HepG2 (cell line): ENCODE measurements around the gene C11orf68. TPM values are rescaled to one million over a fixed set of nuclear protein-coding genes. Genes with fewer than 3 reads are reported as not detected.

Experiments used
- ATAC-seq: fragments of 200-7000 bp; cut with Tn5 transposase; 3 replicates; pipeline ENCODE4 v1.9.1; 2020; ENCODE audit warnings: mild to moderate bottlenecking, moderate library complexity
- BruUV-seq: library from RNA; stranded (reverse); fragments of 400-500 nt; replicated peaks from 2 replicates; lab custom pipeline; 2021; lab: Mats Ljungman, UMichigan
- CTCF ChIA-PET: fragments of 300-600 bp; formaldehyde crosslinking; extraction: SDS; loops from one replicate; lab custom pipeline; 2021; ENCODE audit warnings: low total read pairs, inconsistent platforms, low intra/inter-chr PET ratio; lab: Yijun Ruan, JAX
- POLR2A ChIA-PET: fragments of 350-600 bp; sonication (Branson Sonifier 250); formaldehyde crosslinking; loops from one replicate; lab custom pipeline; 2020; ENCODE audit warnings: antibody characterized with exemption, inconsistent platforms; lab: Yijun Ruan, JAX
- DNase-seq: peaks from one replicate; pipeline ENCODE4 v3.0.0-alpha.2; 2015; ENCODE audit warnings: low spot score
- FAIRE-seq: peaks from 3 replicates; lab custom pipeline; 2011; peaks lifted over from hg19 to GRCh38; lab: Jason Lieb, UNC
- H2AFZ ChIP-seq: one replicate; pipeline ENCODE4 v1.6.1; 2011; ENCODE audit warnings: low read length, inconsistent platforms
- H3K27ac ChIP-seq: fragments of 300-600 bp; 3 replicates; pipeline ENCODE4 v1.8.0; 2011; ENCODE audit warnings: mixed run types, mild to moderate bottlenecking, mixed read lengths, low read length, inconsistent platforms; ENCODE audit not compliant: insufficient read depth; ENCODE audit errors: extremely low read length
- H3K27me3 ChIP-seq, 2 experiments: fragments of 200-600 bp in 1 of 2; 2 replicates in 1 of 2; 3 replicates in 1 of 2; pipeline versions ENCODE4 v1.6.0 to v1.8.0; 2011; ENCODE audit warnings: low read length in 2 of 2, mild to moderate bottlenecking in 2 of 2, moderate library complexity in 2 of 2, inconsistent platforms in 1 of 2; ENCODE audit not compliant: insufficient read depth in 2 of 2, control insufficient read depth in 1 of 2
- H3K36me3 ChIP-seq, 2 experiments: fragments of 200-600 bp in 1 of 2; replicated peaks in 1 of 2; 2 replicates in 1 of 2; 3 replicates in 1 of 2; pipeline versions ENCODE4 v1.5.1 to v1.8.0; 2011; ENCODE audit warnings: low read length in 2 of 2, inconsistent platforms in 1 of 2; ENCODE audit not compliant: insufficient read depth in 2 of 2, control insufficient read depth in 1 of 2
- H3K4me1 ChIP-seq: 2 replicates; pipeline ENCODE4 v1.5.1; 2012; ENCODE audit warnings: low read length, inconsistent platforms; ENCODE audit not compliant: insufficient read depth
- H3K4me2 ChIP-seq: 2 replicates; pipeline ENCODE4 v1.6.0; 2011; ENCODE audit warnings: low read depth, low read length, inconsistent platforms
- H3K4me3 ChIP-seq, 3 experiments: fragments of 200-600 bp in 1 of 3; sonication (generic), shearing (Covaris generic) in 1 of 3; replicated peaks in 1 of 3; 2 replicates each; pipeline ENCODE4 v1.5.1; 2011 to 2016; ENCODE audit warnings: low read length in 3 of 3, inconsistent platforms in 2 of 3, low read depth in 2 of 3, mild to moderate bottlenecking in 2 of 3, control low read depth in 1 of 3, mixed read lengths in 1 of 3; ENCODE audit not compliant: insufficient read depth in 1 of 3
- H3K79me2 ChIP-seq: one replicate; pipeline ENCODE4 v1.6.1; 2011; ENCODE audit warnings: low read length, inconsistent platforms; ENCODE audit not compliant: insufficient read depth
- H3K9ac ChIP-seq: 2 replicates; pipeline ENCODE4 v1.6.0; 2011; ENCODE audit warnings: mild to moderate bottlenecking, low read depth, low read length, inconsistent platforms; ENCODE audit not compliant: insufficient read depth
- H3K9me3 ChIP-seq: 2 replicates; pipeline ENCODE4 v1.5.1; 2012; ENCODE audit warnings: mild to moderate bottlenecking, low read length
- H4K20me1 ChIP-seq: 2 replicates; pipeline ENCODE4 v1.6.0; 2011; ENCODE audit warnings: inconsistent platforms, mild to moderate bottlenecking, low read length, moderate library complexity; ENCODE audit not compliant: insufficient read depth
- AGO1 ChIP-seq: fragments of 200-400 bp; formaldehyde crosslinking; IDR thresholded peaks from 2 replicates; pipeline ENCODE4 v1.6.1; 2017; ENCODE audit warnings: mild to moderate bottlenecking, low read depth, low read length, moderate library complexity; ENCODE audit not compliant: poor library complexity, severe bottlenecking
- CENPBD1 ChIP-seq: sonication (generic); formaldehyde crosslinking; IDR thresholded peaks from 2 replicates; pipeline ENCODE4 v1.8.0; 2022; ENCODE audit warnings: missing genetic modification reagents, low read depth, mild to moderate bottlenecking, borderline replicate concordance
- HMGXB3 ChIP-seq: sonication (generic); formaldehyde crosslinking; IDR thresholded peaks from 2 replicates; pipeline ENCODE4 v1.4.0; 2020; ENCODE audit warnings: missing genetic modification reagents, borderline replicate concordance
- MLX ChIP-seq: IDR thresholded peaks from 2 replicates; pipeline ENCODE4 v1.6.1; 2016
- SATB2 ChIP-seq: sonication (generic); formaldehyde crosslinking; IDR thresholded peaks from 2 replicates; pipeline ENCODE4 v1.5.0; 2020; ENCODE audit warnings: missing genetic modification reagents
- TAF1 ChIP-seq: sonication (generic); formaldehyde crosslinking; IDR thresholded peaks from 2 replicates; pipeline ENCODE4 v1.4.0; 2020; ENCODE audit warnings: missing genetic modification reagents
- TCF7L2 ChIP-seq: IDR thresholded peaks from 2 replicates; pipeline ENCODE4 v1.6.1; 2011; ENCODE audit warnings: mild to moderate bottlenecking, low read depth, low read length, moderate library complexity
- TGIF2 ChIP-seq: IDR thresholded peaks from 2 replicates; pipeline ENCODE4 v1.6.1; 2016; ENCODE audit warnings: control low read depth, missing compliant biosample characterization
- ZFP91 ChIP-seq: sonication (generic); formaldehyde crosslinking; IDR thresholded peaks from 2 replicates; pipeline ENCODE4 v1.9.0; 2022; ENCODE audit warnings: missing genetic modification reagents, mild to moderate bottlenecking, borderline replicate concordance
- ZMYM2 ChIP-seq: sonication (generic); formaldehyde crosslinking; IDR thresholded peaks from 2 replicates; pipeline ENCODE4 v1.8.0; 2022; ENCODE audit warnings: mild to moderate bottlenecking, missing genetic modification reagents
- ZNF607 ChIP-seq: sonication (generic); formaldehyde crosslinking; IDR thresholded peaks from 2 replicates; pipeline ENCODE4 v1.5.1; 2020; ENCODE audit warnings: missing genetic modification reagents, mild to moderate bottlenecking, borderline replicate concordance
- ZNF740 ChIP-seq: sonication (generic); formaldehyde crosslinking; IDR thresholded peaks from 2 replicates; pipeline ENCODE4 v1.4.0; 2020; ENCODE audit warnings: missing genetic modification reagents
- ZNF850 ChIP-seq: sonication (generic); formaldehyde crosslinking; conservative IDR thresholded peaks from 2 replicates; pipeline ENCODE4 v1.9.0; 2021; ENCODE audit warnings: mild to moderate bottlenecking, missing genetic modification reagents
- WGBS: methylation state at CpG from one replicate; pipeline ENCODE4 v1.1.6; 2017; ENCODE audit warnings: low lambda C conversion rate; 5-methylcytosine and 5-hydroxymethylcytosine counted together
- in situ Hi-C: cut with HindIII; loops from 2 replicates; pipeline ENCODE4 v1.10.0; 2017; ENCODE audit warnings: low pct_unique_long_range_greater_than_20kb; ENCODE audit not compliant: extremely low pct_ligation_motif_present
- intact Hi-C: fragments of 100-400 bp; cut with micrococcal nuclease; formaldehyde crosslinking; loops from one replicate; pipeline ENCODE4 v1.10.0; 2022; ENCODE audit not compliant: unreplicated experiment
- polyA plus RNA-seq, 8 experiments: library from polyadenylated mRNA; depleted of rRNA in 3 of 8; stranded (reverse) in 7 of 8; unstranded in 1 of 8; fragments of >200 nt; fragmentation: Illumina TruSeq in 4 of 8; extraction: Trizol in 4 of 8; gene quantifications; 2 replicates each; pipeline versions ENCODE4 v1.2.1 to v1.2.3, GENCODE V29; 2011 to 2016; ENCODE audit warnings: low read depth in 4 of 8, missing spikeins in 1 of 8, mixed read lengths in 1 of 8; ENCODE audit not compliant: insufficient read depth in 1 of 8
- total RNA-seq, 5 experiments: library from RNA; depleted of rRNA; stranded (reverse); fragments of >200 nt; fragmentation: Illumina TruSeq; extraction: Trizol; gene quantifications; 2 replicates each; pipeline ENCODE4 v1.2.3, GENCODE V29; 2016; ENCODE audit warnings: low read depth in 1 of 5

The C11orf68 gene
- total and polyA plus RNA-seq, 2 of the 13 experiments (the other 11 are each of a cell fraction or from before 2014, with no cell fraction given): 8.4 to 28.3 TPM

GRCh38 chr11:65961267-65962140 lies 42.6 kb upstream of the C11orf68 start, which contains the start of gene SART1:
TSS of gene SART1 (plus strand) at chr11:65961734. CDS start at chr11:65961781, 47 bp downstream.
- ChIA-PET POLR2A (interaction anchor here (0.7 to 1.4 kb wide), 11 partner anchors 10 to 103 kb away, joined by 3 to 7 read pairs (median 3); partner anchors contain the start of genes CCDC85B, CFL1, FIBP and SF3B2), CTCF (interaction anchor here (1.1 kb wide), 1 partner anchor 77 kb away, joined by 3 read pairs; no protein-coding TSS in a partner anchor)
- Histone ChIP-seq H3K27me3 (no peaks in the 10 kb centered on the region; a peak in 1 of 5 replicates), H3K9ac (peak within 1 kb of the TSS; percentile 98), H4K20me1 (no peaks in the 10 kb centered on the region), H3K4me1 (peaks cover 60% of the 10 kb centered on the region), H3K4me2 (peak within 1 kb of the TSS; percentile 98), H3K79me2 (peaks cover 22% of the 10 kb centered on the region), H3K36me3 (peaks cover 20 to 28% of the 10 kb centered on the region in 2 experiments), H2AFZ (no peak within 1 kb of the TSS), H3K27ac (peak within 1 kb of the TSS; percentile 89), H3K9me3 (no peaks in the 10 kb centered on the region), H3K4me3 (peak within 1 kb of the TSS; percentile 89 to 97 (median 97))
- ATAC-seq (peak; percentile 88), DNase-seq (peak; percentile 96), FAIRE-seq (peak; percentile 89)
- intact Hi-C loops: loop anchor here (1.0 kb wide), 1 partner anchor 73 kb away; the partner anchor contains the start of gene FIBP
- BruUV-seq: TSS peak; percentile 98
- in situ Hi-C loops: no loop called here
- 2% methylated on average over 38 of the region's 97 CpGs for WGBS
- TF ChIP-seq ZNF607 (CRISPR knock-in tag) (no peak), TGIF2 (CRISPR knock-in tag) (no peak), MLX (CRISPR knock-in tag) (no peak), TAF1 (peak; percentile 97), ZNF850 (CRISPR knock-in tag) (0 out of 2 replicates have a peak, but pooled peaks have one; percentile 11), HMGXB3 (peak; percentile 74), AGO1 (peak; percentile 62), ZMYM2 (no peak), TCF7L2 (no peak), ZNF740 (CRISPR knock-in tag) (no peak), SATB2 (CRISPR knock-in tag) (no peak), ZFP91 (CRISPR knock-in tag) (peak; percentile 90; the same call in 1 of the 2 replicates), CENPBD1 (CRISPR knock-in tag) (no peak)
